Loucy (cell line): ENCODE results near the gene SCRN1.

Source experiments
- H2AFZ ChIP-seq: fragments of 200-600 bp; sonication (generic); 2 replicates; pipeline ENCODE4 v1.6.0; 2016; ENCODE audit warnings: antibody characterized with exemption, mild to moderate bottlenecking, low read length, moderate library complexity
- H3F3A ChIP-seq: fragments of 200-600 bp; 2 replicates; pipeline ENCODE4 v1.6.0; 2016; ENCODE audit warnings: antibody characterized with exemption, low read depth, mild to moderate bottlenecking
- H3K27me3 ChIP-seq: fragments of 200-600 bp; sonication (generic); 2 replicates; pipeline ENCODE4 v1.6.1; 2014; ENCODE audit warnings: low read length, mild to moderate bottlenecking; ENCODE audit not compliant: insufficient read depth, poor library complexity, severe bottlenecking
- H3K36me3 ChIP-seq: fragments of 200-600 bp; sonication (generic); 2 replicates; pipeline ENCODE4 v1.6.1; 2016; ENCODE audit warnings: low read length; ENCODE audit not compliant: insufficient read depth
- H3K4me1 ChIP-seq: fragments of 200-600 bp; sonication (generic); 2 replicates; pipeline ENCODE4 v1.5.1; 2014; ENCODE audit warnings: low read length, mild to moderate bottlenecking; ENCODE audit not compliant: insufficient read depth, poor library complexity, severe bottlenecking
- H3K4me2 ChIP-seq: fragments of 200-600 bp; sonication (generic); 2 replicates; pipeline ENCODE4 v1.6.0; 2014; ENCODE audit warnings: antibody characterized with exemption, low read length, low read depth, mild to moderate bottlenecking; ENCODE audit not compliant: poor library complexity, severe bottlenecking
- H3K4me3 ChIP-seq: fragments of 200-600 bp; sonication (generic); 2 replicates; pipeline ENCODE4 v1.5.1; 2014; ENCODE audit warnings: low read length, mild to moderate bottlenecking, mixed read lengths; ENCODE audit not compliant: poor library complexity, severe bottlenecking
- H3K79me2 ChIP-seq: fragments of 200-600 bp; sonication (generic); 2 replicates; pipeline ENCODE4 v1.6.1; 2014; ENCODE audit warnings: low read length; ENCODE audit not compliant: insufficient read depth
- H3K9ac ChIP-seq: fragments of 200-600 bp; sonication (generic); 2 replicates; pipeline ENCODE4 v1.6.0; 2014; ENCODE audit warnings: mild to moderate bottlenecking, low read depth, low read length, moderate library complexity; ENCODE audit not compliant: poor library complexity, severe bottlenecking
- H3K9me2 ChIP-seq: fragments of 200-600 bp; sonication (generic); replicated peaks from 2 replicates; pipeline ENCODE4 v1.6.1; 2016; ENCODE audit warnings: low read depth, low read length, mixed read lengths
- H3K9me3 ChIP-seq: fragments of 200-600 bp; sonication (generic); 2 replicates; pipeline ENCODE4 v1.6.1; 2014; ENCODE audit warnings: mild to moderate bottlenecking, antibody characterized with exemption, low read length, low read depth; ENCODE audit not compliant: insufficient read depth
- H4K20me1 ChIP-seq: fragments of 200-600 bp; sonication (generic); 2 replicates; pipeline ENCODE4 v1.6.0; 2014; ENCODE audit warnings: antibody characterized with exemption, low read length, mild to moderate bottlenecking; ENCODE audit not compliant: insufficient read depth, poor library complexity, severe bottlenecking
- CTCF ChIP-seq: fragments of 200-600 bp; sonication (generic); conservative IDR thresholded peaks from 2 replicates; pipeline ENCODE4 v1.5.1; 2014; ENCODE audit warnings: mild to moderate bottlenecking, antibody characterized with exemption, low read length
- EZH2phosphoT487 ChIP-seq: fragments of 200-600 bp; IDR thresholded peaks from 2 replicates; pipeline ENCODE4 v1.6.1; 2018; ENCODE audit warnings: antibody characterized with exemption, mild to moderate bottlenecking, moderate library complexity, borderline replicate concordance

The SCRN1 gene

GRCh38 chr7:29906200-29907022 is 83.2 kb downstream of the SCRN1 start:
- Histone ChIP-seq H3K4me3 (no peak overlapping the region), H3K36me3 (no peaks in the 10 kb centered on the region), H3F3A (no peaks in the 10 kb centered on the region), H3K9me3 (peaks cover 13% of the 10 kb centered on the region; the same call in 1 of the 2 replicates), H3K4me1 (no peaks in the 10 kb centered on the region), H3K9me2 (no peaks in the 10 kb centered on the region), H4K20me1 (no peaks in the 10 kb centered on the region), H3K27me3 (no peaks in the 10 kb centered on the region), H3K9ac (no peak overlapping the region), H3K4me2 (no peak overlapping the region), H3K79me2 (no peaks in the 10 kb centered on the region), H2AFZ (no peak overlapping the region)
- TF ChIP-seq EZH2phosphoT487: no peak
- TF ChIP-seq CTCF: no peak

GRCh38 chr7:29900745-29901144 is 88.9 kb downstream of the SCRN1 start:
- no peak overlapping the region for H3K4me3 ChIP-seq

GRCh38 chr7:29898301-29898700 is 91.3 kb downstream of the SCRN1 start:
- Histone ChIP-seq H3K9me3 (no peaks in the 10 kb centered on the region), H4K20me1 (no peaks in the 10 kb centered on the region), H3K9ac (no peak overlapping the region), H2AFZ (no peak overlapping the region), H3F3A (no peaks in the 10 kb centered on the region), H3K27me3 (no peaks in the 10 kb centered on the region), H3K36me3 (no peaks in the 10 kb centered on the region), H3K4me2 (no peak overlapping the region), H3K4me1 (no peaks in the 10 kb centered on the region), H3K79me2 (no peaks in the 10 kb centered on the region), H3K9me2 (no peaks in the 10 kb centered on the region), H3K4me3 (no peak overlapping the region)
- TF ChIP-seq CTCF (no peak), EZH2phosphoT487 (no peak)

More at GRCh38 chr7:29900745-29901144, 88.9 kb downstream of the SCRN1 start:
- Histone ChIP-seq H4K20me1 (no peaks in the 10 kb centered on the region), H3K36me3 (no peaks in the 10 kb centered on the region), H2AFZ (0 out of 2 replicates have a peak overlapping the region, but pooled peaks have one; percentile 13), H3K9me2 (no peaks in the 10 kb centered on the region), H3K27me3 (no peaks in the 10 kb centered on the region), H3K79me2 (no peaks in the 10 kb centered on the region), H3F3A (no peaks in the 10 kb centered on the region), H3K9ac (no peak overlapping the region), H3K9me3 (no peaks in the 10 kb centered on the region), H3K4me2 (no peak overlapping the region), H3K4me1 (no peaks in the 10 kb centered on the region)
- TF ChIP-seq EZH2phosphoT487 (no peak), CTCF (no peak)
